Left ventricle myocardium superior (tissue), 1 donor: ENCODE measurements around the gene PRRG3. TPM values are rescaled to one million over a fixed set of nuclear protein-coding genes. Genes with fewer than 3 reads are reported as not detected.

ENCODE experiments used
- ATAC-seq: fragments of 200-7000 bp; cut with Tn5 transposase; one replicate; pipeline ENCODE4 v1.9.1; 2020; ENCODE audit warnings: mild to moderate bottlenecking, moderate library complexity
- DNase-seq: peaks from one replicate; pipeline ENCODE4 v3.0.0-alpha.2; 2020
- intact Hi-C: fragments of 100-400 bp; cut with micrococcal nuclease; formaldehyde crosslinking; loops from one replicate; pipeline ENCODE4 v1.11.0; 2022
- total RNA-seq: library from RNA; stranded (reverse); fragmentation: NEBNext Ultra II Directional; extraction: Animal tissue kit (Norgen Biotek cat#: 25700); gene quantifications from one replicate; pipeline ENCODE4 v1.2.1, GENCODE V29; 2021
- donor health status: DM: no; HTN: yes; CAD: no; lungs with severe emphysema.

The PRRG3 gene
- total RNA-seq, 1 donor from 2014 or later: 1.7 TPM

DNA sequence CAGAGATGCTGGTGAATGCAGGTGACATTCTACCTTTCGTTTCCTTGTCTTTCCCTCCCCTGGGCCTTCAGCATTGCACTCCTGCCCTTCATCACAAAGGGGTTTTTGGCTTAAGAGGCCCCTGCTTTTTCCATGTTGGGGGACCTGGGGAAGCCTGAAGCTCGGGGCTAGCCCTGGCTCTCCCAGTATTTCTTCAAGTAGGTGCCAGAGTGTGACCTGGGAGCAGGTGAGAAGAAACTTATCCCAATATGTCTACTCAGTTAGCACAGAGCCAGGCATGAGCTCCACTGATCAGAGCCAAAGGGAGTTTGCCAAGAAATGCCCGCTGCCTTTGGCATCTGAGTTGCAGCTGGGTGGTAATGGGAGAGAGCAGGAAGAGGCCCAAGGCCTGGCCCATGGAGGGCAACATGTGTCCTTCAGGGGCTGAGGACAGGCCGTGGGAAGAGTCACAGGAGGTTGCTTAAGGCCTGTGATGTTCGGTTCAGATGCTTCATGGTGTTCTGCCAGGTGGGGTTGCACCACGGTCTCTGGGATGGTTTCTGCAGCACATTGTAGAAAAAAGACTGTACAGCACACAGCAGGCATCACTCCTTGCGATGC lies 7.6 kb downstream of the PRRG3 start:
- ATAC-seq: peak; percentile 31
- intact Hi-C loops: no loop called here
- DNase-seq: no peak

DNA sequence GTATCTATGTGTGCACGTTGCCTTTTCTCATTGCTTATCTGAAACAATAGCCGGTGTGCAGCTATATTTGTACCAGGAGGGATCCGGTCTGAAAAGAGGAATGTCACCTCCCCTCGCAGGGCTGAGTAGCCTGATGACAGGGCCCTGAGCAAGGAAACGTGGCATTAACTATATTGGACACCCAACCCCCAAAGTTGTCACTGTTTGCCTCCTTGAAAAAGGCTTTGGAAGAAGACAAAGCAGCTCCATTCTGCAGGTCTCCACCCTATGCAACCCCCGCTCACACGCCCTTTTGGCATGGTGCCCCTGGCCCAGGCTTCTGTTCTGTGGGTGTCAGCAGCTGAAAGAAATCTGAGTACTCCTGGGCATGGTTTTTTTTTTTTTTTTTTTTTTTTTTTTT lies 8.2 kb downstream of the PRRG3 start:
- intact Hi-C loops: no loop called here
- ATAC-seq (peak; percentile 90), DNase-seq (peak; percentile 77)

DNA sequence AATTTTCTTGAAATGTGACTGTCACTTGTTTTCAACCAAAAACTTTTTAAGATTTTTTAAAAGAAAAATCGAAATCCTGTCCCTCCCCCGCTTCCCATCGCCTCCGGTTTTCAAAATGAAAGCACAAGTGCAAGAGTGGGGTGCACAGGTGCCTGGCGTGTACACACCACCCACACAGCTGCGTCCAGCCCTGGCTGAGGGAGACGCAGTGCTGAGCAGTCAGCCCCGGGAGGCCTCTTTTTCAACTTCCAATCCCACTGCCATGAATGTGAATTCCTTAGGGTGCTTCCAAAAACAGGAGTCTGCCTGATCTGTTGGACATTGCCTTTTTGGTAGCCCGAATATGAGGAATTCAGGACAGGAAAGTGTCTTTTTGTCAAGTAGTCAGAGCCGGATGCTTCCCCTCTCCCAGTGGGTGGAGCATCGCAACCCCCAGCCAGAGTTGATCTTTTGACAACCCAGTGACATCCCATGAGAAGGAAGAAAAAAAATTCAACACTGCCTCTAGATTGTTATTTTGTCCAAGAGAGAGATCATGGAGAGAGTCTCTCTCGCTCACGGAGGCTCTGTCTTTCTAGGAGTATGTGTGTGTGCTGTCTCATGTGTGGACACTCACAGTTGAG lies 8.9 kb downstream of the PRRG3 start:
- no peak for DNase-seq
- peak; percentile 56 for ATAC-seq
- intact Hi-C loops: no loop called here

DNA sequence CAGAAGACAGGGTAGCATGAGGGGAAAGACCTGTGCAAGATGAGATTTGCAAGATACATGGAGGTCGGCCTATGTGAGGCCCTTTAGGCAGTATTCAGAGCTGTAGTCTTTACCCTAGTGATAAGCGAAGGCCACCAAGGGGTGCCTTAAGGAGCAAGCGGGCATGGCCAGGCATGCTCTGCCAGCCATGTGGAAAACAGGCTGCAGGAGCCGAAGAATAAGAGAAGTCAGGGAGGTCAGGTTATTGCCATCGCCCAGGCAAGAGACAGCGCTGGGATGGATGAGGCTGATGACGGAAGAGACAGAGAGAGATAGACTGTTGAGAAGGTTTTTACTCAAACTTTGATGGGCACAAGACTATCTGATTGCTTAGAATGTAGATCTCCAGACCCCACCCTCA lies 13.6 kb downstream of the PRRG3 start:
- ATAC-seq: no peak
- intact Hi-C loops: no loop called here
- DNase-seq: no peak

DNA sequence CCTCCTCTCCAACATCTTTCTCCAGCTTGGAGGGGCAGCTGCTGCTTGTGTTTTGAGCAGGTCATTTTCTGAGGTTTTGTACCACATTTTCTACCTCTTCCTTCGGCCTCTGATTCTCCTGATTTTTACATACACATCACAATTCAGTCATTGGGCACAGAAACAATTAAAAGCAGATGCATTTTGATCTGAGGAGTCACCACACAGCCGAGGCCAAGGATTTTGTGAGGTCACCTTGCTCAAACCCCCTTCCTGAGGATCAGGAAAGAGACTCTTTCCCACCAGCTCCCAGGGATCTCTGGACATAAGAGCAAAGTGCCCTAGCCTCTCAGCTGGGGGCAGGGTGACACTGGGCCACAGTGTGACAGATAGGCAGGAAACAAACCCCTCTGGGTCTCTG lies 15.2 kb downstream of the PRRG3 start:
- no peak for DNase-seq
- intact Hi-C loops: no loop called here
- no peak for ATAC-seq

DNA sequence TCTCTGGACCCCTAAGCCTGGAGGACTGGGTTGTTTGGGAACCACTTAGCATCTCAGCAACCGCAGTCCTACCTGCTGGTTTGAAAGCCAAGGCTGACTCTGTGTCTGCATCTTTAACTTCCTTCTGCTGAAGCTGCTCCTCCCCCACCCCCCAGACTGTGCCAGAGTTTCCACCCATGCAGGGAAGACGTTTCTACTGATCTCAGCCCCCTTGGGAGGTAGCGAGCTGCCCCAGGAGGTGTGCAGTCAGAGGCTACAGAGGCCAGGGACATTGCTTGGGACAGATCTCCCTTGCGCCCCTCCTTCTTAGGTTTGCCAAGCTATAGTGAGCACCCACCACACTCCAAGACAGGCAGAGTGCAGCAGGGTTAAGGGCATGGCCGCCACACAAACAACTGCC lies 15.9 kb downstream of the PRRG3 start:
- ATAC-seq (no peak), DNase-seq (no peak)

DNA sequence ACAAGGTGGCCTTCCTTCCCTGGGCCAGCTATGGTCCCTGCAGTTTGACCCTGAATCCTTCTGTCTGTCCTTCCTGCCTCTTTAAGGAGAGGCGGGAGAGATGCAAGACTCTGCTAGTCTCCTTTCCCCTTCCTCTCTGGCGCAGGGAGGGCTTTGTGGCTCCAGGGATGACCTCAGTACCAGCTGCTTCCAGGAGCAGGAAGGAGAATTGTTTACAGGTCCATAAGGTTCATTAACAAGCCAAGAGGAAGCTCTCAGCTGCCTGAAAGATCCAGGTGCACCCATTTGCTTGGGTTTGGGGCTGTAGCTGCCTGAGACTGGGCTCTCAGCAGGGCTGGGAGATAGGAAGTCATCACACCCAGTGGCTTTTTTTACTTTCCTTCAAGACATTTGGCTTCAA lies 16.5 kb downstream of the PRRG3 start:
- intact Hi-C loops: no loop called here
- DNase-seq (no peak), ATAC-seq (peak; percentile 80)

More for the DNA sequence above, 15.9 kb downstream of the PRRG3 start:
- intact Hi-C loops: no loop called here

DNA sequence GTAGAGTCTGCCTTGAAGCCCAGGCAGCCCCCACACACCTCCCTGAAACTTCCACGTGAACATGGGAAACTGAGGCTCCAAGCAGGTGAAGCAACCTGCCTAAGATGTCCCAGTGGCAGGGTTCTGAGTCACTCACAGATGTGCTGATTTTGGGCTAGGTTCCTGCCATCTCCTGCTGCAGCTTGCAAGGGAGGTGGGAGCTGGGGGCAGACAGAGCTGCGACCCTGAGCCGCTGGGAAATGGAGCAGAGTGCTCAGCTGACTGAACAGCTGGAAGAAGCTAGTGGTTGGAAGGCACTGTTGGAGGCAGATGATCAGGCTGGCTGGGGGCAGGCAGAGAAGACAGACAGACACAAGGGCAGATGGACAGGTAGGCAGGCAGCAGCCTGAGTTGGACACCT lies 17.0 kb downstream of the PRRG3 start:
- intact Hi-C loops: no loop called here
- DNase-seq (no peak), ATAC-seq (no peak)

DNA sequence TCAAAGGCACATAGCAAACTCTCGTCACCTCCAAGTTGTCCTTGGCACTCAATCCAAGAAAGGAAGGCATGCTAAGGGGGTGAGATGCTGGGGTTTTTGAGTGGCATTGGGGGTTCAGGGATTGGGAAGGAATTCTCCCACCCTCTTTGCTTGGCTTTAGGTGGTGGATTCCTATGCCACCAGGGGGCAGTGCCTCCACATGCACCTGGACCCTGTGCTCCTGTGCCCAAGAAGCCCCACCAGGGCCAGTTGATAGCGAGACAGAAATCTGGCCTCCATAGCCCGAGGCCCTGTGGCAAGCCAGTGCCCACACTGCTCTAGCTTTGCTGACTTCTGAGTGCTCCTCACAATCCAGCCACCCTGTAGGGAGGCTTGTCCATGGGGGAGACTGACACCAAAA lies 18.6 kb downstream of the PRRG3 start:
- DNase-seq: no peak
- no peak for ATAC-seq
- intact Hi-C loops: no loop called here

DNA sequence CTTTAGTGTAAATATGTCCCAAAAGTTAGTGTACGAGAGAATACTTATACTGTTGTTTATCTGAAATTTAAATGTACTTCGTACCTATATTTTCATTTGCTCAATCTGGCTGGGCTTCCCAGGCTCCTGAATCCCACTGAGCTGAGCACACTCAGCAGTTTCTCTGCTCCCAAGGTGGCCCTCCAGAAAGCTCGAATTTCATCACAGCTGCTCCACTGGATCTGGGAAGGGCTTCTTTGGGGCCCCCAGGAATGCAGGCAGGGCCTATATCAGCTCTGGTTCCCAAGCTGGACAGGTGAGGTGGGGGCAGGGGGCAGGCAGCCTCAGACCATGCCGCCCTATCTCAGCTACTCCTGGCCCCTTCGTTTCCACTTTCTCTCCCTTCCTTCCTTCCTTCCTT lies 19.1 kb downstream of the PRRG3 start:
- ATAC-seq (no peak), DNase-seq (no peak)
- intact Hi-C loops: no loop called here

DNA sequence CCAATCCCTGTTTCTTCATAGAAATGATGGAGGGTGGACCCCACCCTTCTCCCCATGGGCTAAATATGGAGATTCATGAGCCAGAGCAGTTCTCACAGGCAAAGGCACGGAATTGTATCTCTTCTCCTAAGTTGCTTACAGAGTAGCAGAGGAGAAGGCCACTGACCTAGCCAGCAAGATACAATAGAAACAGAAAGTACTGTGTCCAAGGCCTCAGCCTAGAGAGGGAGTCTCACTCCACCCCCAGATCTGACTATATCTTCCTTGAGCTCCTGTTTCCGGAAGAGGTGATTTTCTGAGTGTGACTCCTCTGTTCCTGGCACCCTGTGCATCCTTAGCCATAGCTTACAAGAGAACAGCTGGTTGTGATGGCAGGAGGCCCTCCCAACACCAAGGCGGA lies 20.5 kb downstream of the PRRG3 start, which contains the start of gene FATE1:
FATE1 (plus strand) TSS at position 284 of the 400 bp plus-strand sequence; CDS start at position 369, 85 bp downstream.
- intact Hi-C loops: no loop called here
- no peak for DNase-seq
- ATAC-seq: no peak

DNA sequence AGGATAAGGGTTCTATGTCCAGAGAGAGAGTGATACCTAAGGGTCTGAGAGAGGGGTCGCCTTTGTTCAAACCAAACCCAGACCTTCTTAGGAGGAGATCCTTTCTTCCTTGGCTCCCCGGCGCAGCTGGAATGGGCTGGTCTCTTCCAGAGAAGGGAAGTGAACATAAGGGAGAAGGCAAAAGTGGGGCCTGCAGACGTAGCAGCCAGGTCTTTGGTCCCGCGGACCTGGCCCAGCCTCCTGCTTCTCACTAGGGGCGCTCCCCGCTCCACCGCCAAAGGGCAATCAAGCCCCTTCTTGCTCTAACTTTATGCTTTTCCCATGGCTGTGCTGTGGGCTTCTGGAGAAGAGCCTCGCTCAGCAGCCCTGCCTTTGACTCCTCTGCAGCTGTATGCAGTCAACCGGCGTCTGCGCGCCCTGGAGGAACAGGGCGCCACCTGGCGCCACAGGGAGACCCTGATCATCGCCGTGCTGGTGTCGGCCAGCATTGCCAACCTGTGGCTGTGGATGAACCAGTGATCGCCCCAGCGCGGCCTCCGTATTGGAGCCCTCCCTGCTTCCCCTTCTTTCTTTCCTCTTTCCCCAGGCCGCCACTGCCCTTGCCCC lies 27.1 kb downstream of the PRRG3 start:
- ATAC-seq: peak; percentile 79
- DNase-seq: peak; percentile 70
- intact Hi-C loops: no loop called here

DNA sequence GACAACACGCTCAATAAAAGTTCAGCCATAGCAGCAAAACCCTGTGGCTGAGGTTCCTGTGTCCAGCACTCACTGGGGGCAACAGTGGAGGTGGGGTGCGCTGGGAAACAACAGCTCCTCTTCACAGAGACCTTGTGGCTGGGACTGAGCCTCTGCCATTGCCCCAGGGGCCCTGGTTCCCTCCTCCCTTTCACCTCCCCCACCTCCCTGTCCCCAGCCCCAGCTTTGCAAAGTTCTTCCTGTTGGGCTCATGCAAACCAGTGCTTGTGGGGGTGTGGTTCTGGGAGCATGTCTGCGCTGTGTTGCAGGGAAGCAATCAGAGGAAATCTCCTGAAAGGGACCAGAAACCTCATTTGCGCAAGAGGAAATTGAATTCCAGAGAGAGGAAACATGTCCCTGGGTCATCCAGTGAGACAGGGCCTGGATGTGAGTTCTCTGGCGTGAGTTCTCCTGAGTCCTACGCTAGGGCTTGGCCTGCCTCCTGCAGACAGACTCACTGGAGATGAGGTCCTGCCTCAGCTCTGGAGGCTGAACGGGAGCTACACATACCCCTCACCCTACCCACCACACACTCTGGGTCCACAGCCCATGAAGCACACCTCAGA lies 28.0 kb downstream of the PRRG3 start:
- peak; percentile 48 for ATAC-seq
- DNase-seq: no peak
- intact Hi-C loops: no loop called here

DNA sequence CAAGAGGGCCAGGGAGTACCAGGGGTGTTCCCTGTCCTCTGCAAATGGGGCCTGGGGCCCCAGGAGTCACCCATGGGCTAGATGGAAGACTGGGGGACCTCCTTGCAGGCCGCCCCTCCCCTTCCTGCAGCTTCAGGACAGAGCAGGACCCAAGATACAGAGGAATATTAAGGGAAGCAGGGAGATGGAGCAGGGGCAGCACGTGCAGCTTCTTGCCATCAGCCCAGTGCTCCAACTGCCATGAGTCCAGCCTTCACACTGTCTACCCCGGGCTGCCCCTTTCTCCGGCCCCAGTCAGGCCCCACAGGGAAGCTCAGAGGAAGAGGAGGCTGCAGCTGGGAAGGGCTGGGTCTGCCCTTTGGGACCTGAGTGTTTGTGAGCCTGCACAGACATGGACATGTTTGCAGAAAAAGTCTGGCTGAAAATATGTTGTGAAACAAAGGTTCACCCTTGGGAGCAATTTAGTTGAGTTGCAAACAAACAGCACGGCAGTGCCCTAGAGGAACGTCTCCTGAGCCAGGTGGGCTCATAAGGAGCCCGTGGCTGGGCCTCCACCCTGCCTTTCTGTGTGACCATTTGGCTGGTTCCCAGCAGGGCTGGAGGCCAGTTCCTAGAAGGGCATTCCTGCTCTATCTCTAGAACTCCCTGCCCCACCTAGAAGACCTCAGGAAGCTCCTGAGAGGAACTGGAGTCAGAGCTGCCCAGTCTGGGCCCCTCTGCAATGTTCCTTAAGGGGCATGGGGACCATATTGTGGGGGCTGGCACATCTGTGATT lies 29.5 kb downstream of the PRRG3 start:
- no peak for ATAC-seq
- DNase-seq: no peak

DNA sequence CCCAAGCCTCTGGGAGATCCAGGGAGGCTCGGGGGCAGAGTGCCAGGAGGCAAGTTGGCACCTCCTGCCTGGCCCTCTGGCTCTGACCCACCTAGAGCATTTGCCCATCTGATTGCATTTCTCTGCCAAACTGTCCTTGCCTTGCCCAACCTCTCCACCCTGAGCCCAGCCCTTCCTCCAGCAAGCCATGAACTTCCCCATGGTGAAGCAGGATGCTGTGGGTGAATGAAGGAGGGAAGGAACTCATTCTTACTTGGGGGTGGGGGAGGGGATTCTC lies 30.0 kb downstream of the PRRG3 start:
- ATAC-seq (no peak), DNase-seq (no peak)
- intact Hi-C loops: no loop called here

More for the DNA sequence above, 29.5 kb downstream of the PRRG3 start:
- intact Hi-C loops: no loop called here

DNA sequence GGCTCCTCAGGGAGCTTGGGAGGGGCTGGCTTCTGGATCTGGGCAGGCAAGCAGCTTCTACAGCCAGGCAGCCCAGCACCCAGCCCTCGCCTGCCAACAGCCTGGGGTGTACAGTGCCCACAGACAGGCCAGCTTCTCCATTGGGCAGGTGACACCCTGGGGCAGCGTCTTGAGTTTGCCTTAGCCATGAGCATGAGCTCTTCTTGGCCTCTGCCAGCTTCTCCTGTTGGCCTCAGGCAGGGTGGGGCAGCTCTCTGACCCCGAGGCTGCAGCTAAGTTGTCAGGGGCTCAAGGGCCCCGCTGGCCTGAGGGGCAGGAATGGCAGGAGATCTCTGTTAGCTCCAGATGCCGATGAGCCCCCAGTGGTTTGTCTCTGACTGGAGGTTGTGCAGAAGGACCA lies 31.5 kb downstream of the PRRG3 start:
- DNase-seq: no peak
- intact Hi-C loops: no loop called here
- no peak for ATAC-seq

DNA sequence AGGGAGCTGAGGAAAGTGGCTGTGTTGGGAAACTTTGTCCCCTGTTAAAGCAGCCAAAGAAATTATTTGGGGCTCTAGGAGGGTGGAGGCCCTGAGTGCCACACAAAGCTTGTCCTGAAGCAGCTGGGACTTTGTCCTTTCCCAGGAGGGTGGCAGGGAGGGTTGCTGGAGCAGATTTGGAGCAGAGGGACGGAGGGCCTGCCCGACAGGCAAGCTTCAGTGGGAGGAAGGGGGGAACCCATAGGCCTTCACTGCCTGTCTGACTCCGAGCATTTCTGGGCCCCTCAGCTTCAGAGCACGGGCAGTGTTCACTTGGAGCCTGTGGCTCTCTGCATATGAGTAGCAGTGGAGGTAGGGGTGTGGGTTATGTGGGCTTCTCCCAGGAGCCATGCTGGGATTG lies 32.1 kb downstream of the PRRG3 start:
- no peak for DNase-seq
- ATAC-seq: no peak
- intact Hi-C loops: no loop called here

DNA sequence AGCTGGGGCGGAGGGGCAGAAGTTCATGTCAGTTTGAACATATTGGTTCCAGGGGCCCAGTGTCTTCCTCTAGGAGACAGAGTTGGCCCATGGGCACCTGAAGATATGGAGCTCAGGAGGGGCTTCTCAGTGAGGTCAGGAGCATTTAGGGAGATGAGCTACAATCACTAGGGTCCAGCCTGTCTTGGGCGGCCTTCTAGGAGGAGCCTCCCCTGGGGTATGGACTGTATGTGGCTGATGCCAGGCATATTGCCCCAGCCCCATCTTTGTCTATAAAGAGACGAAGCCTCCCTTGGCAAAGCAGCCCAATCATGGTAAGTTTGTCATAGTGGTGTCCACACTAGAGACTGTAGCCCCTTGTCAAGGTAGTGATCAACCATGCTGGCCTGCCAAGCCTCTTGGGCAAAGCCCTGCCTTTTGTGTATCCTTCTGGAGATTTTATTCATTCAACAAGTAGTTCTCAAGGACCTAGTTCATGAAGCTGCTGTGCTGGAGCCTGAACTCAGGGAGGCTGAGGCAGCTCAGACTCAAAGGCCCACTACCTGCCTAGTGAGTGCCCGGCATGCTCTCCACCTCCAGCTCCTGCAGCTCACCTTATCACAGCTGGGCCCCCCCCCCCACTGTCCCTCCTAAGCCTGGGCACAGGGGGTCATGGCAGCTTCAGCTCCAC lies 33.9 kb downstream of the PRRG3 start:
- ATAC-seq (no peak), DNase-seq (no peak)
- intact Hi-C loops: no loop called here

DNA sequence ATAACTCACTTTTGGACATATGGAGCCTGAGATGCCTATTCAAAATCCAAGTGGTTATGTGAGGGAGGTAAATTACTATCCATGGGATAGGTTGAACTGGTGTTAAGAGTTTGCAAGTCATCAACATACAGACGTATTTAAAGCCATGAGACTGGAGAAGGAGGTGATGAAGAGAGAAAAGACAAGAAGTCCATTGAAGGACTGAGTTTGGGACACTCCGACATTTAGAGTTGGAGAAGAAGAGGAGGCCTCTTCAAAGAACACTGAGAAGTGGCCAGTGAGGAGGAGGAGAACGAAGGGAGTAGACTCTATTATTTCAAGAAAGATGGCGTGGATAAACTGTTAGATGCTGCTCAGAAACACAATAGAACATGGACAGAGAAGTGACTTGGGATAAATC lies 39.2 kb downstream of the PRRG3 start, which contains the start of gene CNGA2:
CNGA2 (plus strand) TSS at position 301 of the 400 bp plus-strand sequence. CDS start 3,738 bp downstream, outside the sequence.
- no peak for ATAC-seq
- DNase-seq: no peak
- intact Hi-C loops: no loop called here
